ENCODE results near the gene SMIM12.
"Not testable (repeated sequence)": the region's sequence is repeated elsewhere in the genome, so short reads cannot be mapped to it uniquely, and the experiment has no call there.

Gene SMIM12

DNA sequence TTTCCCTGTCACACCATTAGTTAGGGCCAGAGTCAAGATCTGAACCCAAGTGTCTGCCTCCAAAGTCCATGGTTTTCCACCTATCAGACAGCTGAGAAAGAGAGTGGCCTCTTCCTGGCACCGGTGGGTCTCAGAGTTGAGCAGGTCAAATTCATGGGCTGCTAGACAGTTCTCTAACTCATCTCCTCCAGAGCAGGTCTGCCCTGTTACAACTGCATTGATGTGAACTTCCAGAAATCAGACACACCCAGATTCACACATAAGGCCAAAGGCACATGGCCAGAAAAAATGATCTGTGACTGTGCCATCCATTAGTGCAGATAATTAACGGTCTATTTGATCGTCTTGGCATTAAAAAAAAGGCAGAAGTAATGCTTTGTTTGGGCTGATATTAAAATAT lies 17.5 kb downstream of the SMIM12 start:
- peak; percentile 11 for DNase-seq

DNA sequence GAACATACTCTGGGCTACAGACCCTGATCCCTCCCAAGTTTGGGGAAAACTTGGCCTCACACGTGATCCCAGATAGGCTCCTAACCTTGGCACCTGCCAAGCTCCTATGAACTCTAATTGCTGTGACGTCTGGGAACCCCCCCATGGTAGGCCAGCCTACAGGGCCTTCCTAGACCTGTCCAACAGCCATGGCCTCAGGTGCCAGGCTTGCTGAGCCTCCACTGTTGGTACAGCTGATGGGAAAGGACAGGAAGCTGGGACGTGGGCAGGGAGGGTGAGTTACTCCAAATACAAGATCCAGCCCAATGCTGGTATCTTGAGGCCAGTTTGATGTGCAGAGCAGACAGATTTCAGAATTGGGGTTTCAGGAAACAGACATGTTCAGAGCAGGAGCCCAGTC lies 19.1 kb downstream of the SMIM12 start:
- no peak for DNase-seq

DNA sequence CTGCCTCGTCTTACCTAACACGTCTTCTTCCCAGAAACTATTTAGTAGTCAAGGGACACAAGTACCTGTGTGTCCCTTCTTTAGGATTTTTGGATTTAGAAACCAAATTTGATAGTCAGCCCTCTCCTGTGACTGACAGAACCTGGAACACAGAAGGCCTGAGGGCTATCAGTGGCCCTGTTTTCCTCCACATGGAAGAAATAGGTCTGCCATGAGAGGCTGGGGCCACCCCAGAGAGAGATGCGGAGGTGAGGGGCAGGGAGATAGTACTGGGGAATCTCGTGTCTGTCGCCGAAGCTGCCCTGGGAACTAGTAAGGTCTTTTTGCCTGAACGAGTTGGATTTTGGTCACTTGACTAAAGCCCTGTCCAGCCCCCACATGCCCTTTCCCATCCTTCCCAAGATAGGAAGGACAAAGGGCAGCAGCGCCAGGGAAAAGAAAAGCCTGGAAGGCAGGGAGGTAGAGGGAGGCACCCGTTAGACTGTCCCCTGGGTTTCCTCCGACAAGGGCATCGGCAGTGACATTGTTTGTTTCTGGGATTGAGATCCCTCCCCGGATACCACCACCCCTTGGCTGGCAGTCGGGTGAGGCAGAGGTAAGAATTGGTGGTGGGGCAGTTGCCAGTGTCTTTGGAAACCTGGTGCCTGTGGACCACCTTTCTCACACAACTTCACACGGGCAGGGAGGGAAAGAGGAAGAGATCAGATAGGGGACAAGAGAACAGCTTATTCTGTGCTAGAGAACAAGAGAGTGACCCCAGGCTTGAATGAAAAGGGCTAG lies 19.8 kb downstream of the SMIM12 start:
- no peak for DNase-seq

DNA sequence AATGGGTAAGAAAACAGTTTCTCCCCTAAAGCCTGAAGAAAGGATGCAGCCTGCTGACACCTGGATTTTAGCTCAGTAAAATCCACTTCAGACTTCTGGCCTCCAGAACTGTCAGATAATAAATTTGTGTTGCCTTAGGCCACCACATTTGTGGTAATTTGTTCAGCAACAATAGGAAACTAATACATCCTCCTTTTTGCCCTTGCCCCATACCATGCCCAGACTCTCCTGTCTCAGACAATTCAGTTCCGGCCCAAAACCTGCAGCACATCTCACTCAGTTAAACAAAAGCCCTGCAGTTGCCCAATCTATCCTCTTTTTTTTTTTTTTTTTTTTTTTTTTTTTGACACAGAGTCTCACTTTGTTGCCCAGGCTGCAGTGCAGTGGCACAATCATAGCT lies 25.8 kb downstream of the SMIM12 start:
- no peak for DNase-seq

DNA sequence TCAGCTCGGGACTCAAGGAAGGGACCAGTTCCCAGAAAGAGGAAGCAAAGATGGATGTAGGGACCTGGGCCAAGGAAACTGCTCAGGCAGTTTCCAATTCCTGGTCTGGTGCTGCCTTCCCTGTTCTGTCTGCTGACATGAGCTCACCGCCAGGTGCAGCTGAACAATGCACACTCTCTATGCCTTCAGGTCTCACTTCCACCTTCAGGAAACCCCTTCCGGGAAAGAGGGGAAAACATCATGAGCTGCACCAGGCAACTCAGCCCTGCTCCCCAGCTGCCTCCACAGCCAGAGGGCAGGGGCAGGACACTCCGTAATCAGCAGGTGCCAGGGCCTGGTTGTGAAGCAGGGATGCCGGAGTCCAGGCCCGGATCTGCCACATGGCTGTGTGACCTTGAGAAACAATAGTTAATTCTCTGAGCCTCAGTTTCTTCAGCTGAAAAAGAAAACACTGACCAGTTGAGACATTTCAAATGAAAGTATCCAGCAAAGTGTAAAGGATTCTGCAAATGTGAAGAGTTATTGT lies 27.8 kb downstream of the SMIM12 start:
- DNase-seq: no peak

DNA sequence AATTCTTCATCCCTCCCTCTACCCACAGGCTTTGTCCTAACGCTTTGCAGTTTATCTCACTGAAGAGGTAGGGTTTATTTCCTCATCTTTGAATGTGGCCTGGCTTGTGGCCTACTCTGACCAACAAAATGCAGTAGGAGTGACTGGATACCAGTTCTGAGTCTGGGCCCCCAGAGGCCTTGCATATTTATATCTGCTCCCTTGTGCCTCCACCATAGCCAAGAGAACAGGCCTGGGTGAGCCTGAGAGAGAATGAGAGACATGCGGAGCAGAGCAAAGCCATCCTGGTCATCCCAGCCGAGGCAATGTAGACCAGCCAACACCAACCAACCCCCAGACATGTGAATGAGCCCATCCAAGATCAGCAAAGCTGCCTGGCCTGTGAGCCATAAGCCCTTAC lies 30.3 kb downstream of the SMIM12 start:
- DNase-seq: peak; percentile 30

DNA sequence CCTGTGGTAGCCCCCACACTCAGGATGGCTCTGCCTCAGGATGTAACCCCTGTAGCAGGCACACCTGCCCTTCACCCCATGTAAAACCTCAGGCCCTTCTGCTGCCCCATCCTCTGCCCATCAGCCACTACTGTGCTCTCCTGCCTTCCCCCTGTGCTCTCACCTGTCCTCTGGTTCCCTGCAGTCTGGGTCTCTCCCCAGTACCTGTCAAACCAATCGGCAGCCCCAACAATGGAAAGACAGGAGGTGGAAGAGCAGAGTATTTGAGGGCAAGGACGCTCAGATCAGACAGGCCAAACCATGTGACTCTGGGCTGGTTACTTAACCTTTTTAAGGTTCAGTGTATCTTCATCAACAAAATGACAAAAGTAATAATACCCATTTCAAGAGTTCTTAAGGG lies 30.9 kb downstream of the SMIM12 start:
- DNase-seq: no peak

DNA sequence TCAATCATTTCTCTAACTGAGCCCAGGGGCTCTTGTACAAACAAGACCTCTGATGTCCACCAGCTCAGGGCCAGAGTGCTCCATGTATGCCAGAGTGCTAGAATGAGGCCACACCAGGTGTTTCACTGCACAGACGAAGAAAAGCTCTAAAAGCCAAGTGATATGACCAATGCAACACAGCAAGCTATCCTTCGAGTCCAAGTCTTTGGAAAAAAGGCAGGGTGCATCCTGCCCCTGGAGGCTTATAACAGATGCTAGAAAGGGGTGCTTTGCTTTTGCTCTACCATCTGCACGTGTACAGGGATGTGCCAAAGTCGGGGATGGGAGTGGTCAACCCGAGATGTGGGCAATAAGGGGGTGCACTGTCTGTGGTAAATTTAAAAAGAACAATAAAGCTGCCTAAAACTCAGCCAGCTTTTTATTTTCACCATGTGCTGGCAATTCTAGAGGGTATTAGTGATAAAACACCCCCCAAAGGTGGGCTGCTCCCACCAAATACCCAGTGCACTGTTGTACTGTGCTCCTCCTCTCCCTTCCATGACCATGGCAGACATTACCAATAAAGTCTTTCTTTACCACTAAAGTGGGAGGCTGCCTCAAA lies 32.1 kb downstream of the SMIM12 start:
- DNase-seq: no peak

DNA sequence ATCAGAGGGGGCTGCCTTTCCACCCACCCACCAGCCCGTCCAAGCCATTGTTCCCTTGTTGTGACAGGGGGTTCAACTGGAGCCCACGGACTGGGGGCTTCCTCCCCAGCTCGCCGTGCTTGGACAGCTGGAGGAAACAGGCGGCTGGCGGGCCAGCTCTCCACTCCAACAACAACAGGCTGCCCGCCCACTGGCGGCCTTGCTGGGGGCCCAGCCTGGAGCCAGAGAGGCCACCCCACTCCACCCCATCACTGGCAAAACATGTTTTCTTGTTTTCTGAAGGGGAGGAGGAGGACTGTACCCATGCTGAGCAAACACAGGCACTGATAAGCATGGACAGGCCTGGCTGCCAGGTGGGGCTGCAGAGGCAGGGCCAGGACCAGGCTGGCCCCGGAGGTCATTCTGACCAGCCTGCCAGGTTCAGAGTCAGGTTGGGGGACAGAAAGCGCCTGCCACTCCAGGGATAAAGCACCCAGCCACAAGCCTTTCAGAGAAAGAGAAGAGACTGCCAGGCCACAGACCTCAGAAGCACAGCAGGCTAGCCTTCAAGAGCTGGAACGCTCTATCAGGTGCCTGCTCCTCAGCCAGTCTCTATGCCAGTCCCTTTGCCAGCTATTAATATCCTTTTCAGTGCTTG lies 34.0 kb downstream of the SMIM12 start:
- DNase-seq: no peak

DNA sequence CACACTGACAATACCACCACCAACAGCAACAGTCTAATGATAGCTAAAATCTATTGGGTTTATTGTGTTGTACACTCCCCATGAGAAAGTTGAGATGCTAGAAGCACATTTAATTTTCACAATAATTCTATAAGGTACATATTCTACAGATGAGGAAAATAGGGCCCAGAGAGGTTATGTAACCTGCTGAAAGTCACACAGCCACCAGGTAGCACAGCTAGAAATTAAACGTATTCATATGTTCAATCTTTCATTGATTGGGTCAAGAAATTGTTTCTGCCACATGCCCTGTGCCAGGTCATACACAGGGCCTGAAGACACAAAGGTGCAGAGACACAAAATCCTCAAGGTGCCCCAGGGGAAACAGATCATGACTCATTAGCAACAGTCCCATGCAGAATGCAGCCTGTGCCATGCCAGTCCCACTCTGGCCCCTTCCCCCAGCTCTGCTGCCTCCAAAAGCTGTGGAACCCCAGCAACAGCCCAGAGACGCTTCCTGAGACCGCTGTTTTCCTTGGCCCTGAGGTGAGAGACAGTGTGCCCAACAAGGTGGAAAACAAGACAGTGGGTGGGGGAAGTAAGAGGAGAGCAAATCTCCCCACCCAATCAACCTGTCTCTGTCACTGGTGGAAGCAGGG lies 34.6 kb downstream of the SMIM12 start:
- DNase-seq: no peak

DNA sequence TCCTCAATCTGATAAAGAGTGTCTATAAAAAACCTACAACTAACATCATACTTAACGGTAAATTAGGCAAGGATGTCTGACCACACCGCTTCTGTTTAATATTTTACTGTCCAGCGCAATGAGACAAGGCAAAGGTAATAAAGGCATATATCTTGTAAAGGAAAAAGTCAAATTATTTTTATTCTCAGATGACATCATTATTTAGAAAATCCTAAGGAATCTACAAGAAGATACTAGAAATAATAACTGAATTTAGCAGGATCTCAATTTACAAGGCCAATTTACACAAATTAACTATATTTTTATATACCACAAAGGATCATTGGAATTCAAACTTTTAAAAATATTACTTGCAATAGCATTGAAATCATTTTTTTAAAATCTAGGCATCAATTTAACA lies 37.3 kb downstream of the SMIM12 start:
- no peak for DNase-seq

DNA sequence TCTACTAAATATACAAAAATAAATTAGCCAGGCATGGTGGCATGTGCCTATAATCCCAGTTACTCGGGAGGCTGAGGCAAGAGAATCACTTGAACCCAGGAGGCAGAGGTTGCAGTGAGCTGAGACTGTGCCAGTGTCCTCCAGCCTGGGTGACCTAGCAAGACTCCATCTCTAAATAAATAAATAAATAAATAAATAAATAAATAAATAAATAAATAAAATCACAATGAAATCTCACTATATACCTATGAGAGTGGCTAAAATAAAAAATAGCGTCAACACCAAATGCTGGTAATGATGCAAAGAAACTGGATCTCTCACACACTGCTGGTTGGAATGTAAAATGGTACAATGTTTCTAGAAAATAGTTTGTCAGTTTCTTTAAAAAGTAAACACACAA lies 40.7 kb downstream of the SMIM12 start:
- not testable (repeated sequence) for DNase-seq

DNA sequence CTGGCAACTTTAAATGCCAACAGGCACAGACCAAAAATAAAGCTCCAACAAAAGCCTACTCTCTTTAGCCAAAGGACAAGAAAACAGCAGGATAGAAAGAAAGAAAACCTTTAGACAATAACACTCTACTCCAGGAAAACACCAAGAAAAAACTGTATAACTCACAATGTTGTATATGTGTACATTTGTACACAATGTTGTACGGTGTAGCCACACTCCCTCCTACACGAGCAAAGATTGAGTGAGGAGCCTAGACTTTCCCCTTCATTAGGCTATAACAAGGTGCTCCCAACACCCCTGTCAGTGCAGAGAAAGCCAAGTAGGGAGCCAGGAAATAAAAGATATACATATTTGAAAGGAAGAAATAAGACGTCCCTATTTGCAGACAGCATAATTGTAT lies 42.8 kb downstream of the SMIM12 start:
- no peak for DNase-seq

DNA sequence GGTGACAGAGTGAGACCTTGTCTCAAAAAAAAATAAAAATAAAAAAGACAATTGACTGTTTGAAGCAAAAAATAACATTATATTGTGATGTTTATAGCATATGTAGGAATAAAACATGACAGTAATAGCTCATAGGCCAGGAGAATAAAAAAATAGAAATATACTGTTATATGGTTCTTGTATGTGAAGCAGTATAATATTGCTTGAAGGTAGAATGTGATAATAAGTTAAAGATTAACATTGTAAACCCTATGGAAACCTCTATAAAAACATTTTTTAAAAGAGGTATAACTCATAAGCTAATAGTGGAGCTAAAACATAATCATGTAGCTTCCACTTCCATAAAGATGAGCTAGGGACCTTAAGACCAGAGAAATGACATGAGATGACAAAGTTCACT lies 43.2 kb downstream of the SMIM12 start:
- DNase-seq: no peak

DNA sequence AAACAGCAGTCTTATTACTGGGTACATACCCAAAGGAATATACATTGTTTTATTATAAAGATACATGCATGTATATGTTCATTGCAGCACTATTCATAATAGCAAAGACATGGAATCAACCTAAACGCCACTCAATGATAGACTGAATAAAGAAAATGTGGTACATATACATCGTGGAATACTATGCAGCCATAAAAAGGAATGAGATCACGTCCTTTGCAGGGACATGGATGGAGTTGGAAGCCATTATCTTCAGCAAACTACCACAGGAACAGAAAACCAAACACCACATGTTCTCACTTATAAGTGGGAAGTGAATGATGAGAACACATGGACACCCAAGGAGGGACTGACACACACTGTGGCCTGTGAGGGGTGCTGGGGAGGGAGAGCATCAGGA lies 48.8 kb downstream of the SMIM12 start:
- DNase-seq: not testable (repeated sequence)

DNA sequence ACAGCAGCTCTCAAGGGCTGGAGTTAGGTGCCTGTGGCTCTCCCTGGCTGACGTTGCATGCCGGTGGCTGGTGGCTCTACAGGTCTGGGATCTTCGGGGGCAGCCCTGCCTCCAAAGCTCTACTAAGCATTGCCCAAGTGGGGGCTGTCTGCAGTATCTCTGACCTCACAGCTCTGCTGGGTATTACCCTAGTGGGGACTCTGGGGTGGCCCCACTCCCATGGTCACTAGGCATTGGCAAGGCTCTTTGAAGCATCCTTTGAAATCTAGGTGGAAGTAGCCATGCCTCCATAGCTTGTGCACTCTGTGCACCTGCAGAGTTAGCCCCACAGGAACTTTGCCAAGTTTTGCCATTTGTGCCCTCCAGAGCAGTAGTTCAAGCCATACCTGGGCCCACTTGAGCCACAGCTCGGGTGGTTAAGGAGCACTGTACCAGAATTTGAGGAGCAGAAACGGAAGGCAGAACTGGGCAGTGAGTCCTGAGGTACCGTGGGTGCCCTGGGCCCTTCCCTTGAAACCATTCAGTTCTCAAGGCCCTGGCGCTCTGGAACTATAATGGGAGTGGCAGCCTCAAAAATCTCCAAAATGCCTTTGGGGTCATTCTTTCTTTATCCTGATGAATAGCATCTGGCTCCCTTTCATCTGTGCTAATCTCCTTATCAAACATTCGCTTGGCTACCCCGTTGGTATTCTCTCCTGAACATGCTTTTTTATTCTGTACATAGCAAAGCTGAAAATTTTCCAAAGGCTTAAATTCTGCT lies 51.3 kb downstream of the SMIM12 start:
- DNase-seq: no peak

DNA sequence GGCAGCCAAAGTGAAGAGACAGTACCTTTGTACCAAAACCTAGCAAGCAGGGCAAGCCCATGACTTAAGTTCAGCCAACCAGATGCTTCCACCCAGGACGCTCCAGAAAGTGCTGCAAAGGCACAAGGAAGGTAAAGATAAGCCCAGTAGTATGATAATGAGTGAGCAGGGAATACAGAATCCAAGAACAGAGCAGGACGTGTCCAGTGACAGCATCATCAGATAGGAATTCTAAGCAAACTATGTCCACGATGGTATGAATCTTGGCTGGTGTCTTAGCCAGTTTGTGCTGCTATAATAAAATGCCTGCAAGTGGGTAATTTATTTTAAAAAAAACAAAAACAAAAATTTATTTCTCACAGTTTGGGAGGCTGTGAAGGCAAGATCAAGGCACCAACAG lies 53.2 kb downstream of the SMIM12 start:
- no peak for DNase-seq

DNA sequence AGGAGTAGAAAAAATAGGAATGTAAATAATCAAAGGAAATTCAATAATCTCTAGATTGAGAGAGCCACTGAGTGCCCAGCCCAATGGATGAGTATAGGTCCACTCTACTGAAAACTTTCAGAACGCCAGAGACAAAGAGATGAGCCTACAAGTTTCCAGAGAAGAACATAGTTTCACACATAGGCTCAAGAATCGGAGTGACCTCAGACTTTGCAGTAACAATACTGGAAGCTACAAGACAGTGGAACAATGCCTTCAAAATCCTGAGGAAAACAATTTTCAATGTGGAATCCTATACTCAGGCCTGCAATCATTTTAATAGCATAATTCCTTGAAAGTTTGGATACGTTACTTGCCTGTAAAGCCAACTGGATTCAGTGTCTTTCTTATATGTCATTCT lies 55.8 kb downstream of the SMIM12 start:
- no peak for DNase-seq
